ENCODE data around the gene TST. TPM values are rescaled to one million over a fixed set of nuclear protein-coding genes. Genes with fewer than 3 reads are reported as not detected.
"Not testable (repeated sequence)": the region's sequence is repeated elsewhere in the genome, so short reads cannot be mapped to it uniquely, and the experiment has no call there.

Gene TST
- total RNA-seq, 2 donors from 2014 or later: 507 to 576 TPM

GRCh38 chr22:36999463-36999862 lies 19.8 kb downstream of the TST start:
- ATAC-seq: no peak

DNA sequence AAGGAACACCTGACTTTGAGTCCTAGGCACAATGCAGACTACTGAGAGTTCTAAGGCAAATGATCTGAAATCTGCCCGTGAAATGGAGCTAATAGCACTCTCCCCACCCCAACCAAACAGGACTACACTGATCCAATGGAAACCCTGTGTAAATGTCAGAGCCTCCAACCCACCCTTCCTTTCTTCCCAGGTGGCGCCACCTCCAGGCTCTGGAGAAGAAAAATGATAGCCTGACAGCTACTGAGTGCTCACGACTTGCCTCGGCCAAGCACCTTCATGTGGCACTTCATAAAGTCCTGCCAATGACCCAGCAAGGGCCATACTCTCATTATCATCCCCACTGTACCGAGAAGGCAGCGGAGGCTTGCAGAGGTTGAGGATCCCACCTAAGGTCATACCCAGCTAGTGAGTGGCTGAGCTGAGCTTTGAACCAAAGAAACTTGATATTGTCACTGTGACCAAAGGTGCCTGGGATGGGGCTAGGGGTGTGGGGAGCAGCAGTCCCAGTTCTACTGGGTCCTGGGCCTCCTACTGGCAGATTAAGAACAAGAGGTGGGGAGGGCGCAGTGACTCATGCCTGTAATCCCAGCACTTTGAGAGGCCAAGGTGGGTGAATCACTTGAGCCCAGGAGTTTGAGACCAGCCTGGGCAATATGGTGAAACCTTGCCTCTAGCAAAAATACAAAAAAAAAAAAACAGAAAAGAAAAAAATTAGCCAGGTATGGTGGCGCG lies 20.5 kb downstream of the TST start:
- intact Hi-C loops (cut with DNase I, micrococcal nuclease): no loop called here
- ATAC-seq (peak; percentile 38), DNase-seq (peak in 1 of 2 donors; percentile 19)

More at GRCh38 chr22:36999463-36999862, 19.8 kb downstream of the TST start:
- peak in 1 of 2 donors; percentile 23 for DNase-seq
- intact Hi-C loops (cut with DNase I, micrococcal nuclease): no loop called here

- DNase-seq: no peak
- intact Hi-C loops (cut with DNase I, micrococcal nuclease): no loop called here
- ATAC-seq: peak; percentile 13
These were observed 21.5 kb downstream of the TST start for GRCh38 chr22:36997746-36998145.

DNA sequence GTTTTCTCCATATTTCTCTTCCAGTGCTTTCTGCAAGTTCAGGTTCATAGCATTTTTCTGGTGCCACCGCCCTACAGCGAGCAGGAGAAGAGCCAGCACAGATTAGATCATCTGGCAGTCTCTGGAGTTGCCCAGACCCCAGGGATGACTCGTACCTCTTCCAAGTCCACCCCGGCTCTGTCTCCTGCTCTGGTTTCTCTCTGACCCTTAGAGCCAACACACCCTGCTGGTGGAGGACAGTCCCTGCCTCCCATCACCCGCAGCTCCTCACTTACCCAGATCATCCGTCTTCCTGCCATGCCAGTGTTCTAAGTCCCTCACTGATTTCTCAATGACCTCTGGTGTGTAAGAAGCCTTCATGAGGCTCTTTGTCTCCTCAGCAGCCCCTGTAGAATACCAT lies 28.0 kb downstream of the TST start:
- ATAC-seq (no peak), DNase-seq (no peak)
- intact Hi-C loops (cut with DNase I, micrococcal nuclease): no loop called here

DNA sequence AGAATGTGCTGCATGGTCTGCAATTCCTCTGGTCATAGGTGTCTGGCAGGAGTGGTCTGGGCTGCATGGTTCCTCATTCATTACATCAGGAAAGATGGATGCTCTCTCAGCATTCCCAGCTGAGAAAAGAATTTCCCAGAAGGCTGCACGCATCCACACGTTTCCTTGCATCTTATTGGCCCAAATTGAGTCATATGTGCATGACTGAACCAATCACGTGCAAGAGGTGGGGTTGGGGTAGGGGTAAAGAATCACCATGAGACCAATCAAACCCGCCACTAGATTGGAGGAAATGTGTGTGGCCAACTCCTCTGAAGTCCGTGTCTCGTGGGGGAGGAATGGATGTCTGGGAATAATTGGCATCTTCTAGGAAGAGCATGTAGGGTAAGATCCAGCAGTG lies 28.8 kb downstream of the TST start:
- ATAC-seq (no peak), DNase-seq (no peak)
- intact Hi-C loops (cut with DNase I, micrococcal nuclease): no loop called here

GRCh38 chr22:36989012-36989411 lies 30.2 kb downstream of the TST start:
- ATAC-seq: peak; percentile 69
- intact Hi-C loops (cut with DNase I, micrococcal nuclease); DNase-seq: not testable (repeated sequence)

- ATAC-seq: no peak
- no peak for DNase-seq
- intact Hi-C loops (cut with DNase I, micrococcal nuclease): no loop called here
These were observed 31.0 kb downstream of the TST start for GRCh38 chr22:36988075-36988832.

GRCh38 chr22:36986242-36986821 lies 32.9 kb downstream of the TST start:
- DNase-seq (peak in 1 of 2 donors; percentile 35), ATAC-seq (peak; percentile 52)
- intact Hi-C loops (cut with DNase I, micrococcal nuclease): no loop called here

DNA sequence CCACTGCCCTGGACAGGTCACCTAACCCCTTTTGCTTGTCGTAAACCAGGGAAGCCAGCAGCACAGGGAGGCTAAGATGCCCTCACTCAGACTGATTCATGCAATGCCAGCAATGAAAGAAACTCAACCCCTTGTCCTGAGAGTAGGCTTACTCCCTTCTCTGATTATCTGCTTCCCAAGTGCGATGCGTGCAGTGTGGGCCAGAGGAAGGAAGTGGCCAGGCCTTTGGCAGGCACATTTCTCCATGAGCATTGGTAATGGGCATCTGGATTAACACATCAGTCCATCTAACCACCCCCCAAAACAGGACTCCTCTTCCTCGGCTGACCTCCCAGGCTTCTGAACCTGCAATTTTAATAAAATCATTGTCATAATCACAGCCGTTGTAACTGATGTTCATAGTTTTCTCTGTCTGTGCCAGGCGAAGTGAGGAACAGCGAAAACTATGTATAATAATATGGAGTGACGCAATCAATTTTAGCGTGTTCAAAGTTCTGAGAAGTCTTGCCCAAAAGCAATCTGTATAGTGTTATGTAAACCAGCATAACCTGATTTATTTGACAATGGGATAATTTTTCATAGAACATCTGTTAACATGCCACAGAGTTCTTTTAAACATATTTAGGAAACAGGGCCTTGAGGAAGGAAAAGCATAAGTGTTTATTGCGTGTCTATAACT lies 33.9 kb downstream of the TST start:
- ATAC-seq (no peak), DNase-seq (no peak)
- intact Hi-C loops (cut with DNase I, micrococcal nuclease): no loop called here

GRCh38 chr22:36982136-36982535 lies 37.1 kb downstream of the TST start:
- DNase-seq: no peak
- no peak for ATAC-seq
- intact Hi-C loops (cut with DNase I, micrococcal nuclease): no loop called here

DNA sequence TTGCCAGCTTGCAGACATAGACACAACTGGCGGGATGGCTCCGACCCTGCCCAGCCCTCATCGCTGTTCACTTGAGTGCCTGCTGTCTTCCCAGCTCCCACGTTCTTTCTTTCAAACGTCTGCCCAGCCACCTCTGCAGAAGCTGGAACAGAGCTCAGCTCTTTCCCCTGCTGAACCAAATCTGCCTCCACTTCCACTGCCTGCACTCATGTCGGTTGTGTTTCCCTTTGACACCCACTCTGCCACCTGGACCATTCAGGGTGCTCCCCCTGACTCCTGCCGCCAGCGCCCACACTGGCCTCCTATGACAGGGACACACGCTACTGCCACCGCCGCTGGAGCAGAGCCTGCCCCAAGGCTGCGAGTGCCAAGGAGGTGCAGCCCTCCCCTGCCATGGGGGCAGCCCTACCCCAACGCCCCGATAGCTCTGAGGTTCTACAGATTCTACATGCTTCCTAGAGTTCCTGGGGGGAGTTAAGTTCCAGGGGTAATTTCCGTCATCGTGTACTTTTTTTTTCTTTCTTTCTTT lies 37.9 kb downstream of the TST start:
- ATAC-seq: no peak
- no peak for DNase-seq
- intact Hi-C loops (cut with DNase I, micrococcal nuclease): no loop called here

GRCh38 chr22:36979016-36979910 lies 40.0 kb downstream of the TST start:
- ATAC-seq (no peak), DNase-seq (no peak)
- intact Hi-C loops (cut with DNase I, micrococcal nuclease): loop anchor here in 1 of 2 donors (5.0 kb wide), 2 partner anchors 122 to 197 kb away; no protein-coding TSS in a partner anchor

- ATAC-seq: peak; percentile 96
- DNase-seq: peak; percentile 90 to 93
- intact Hi-C loops (cut with DNase I, micrococcal nuclease): loop anchor here in 1 of 2 donors (5.0 kb wide), 2 partner anchors 121 to 196 kb away; no protein-coding TSS in a partner anchor
These were observed 41.1 kb downstream of the TST start for GRCh38 chr22:36977947-36978660.

GRCh38 chr22:36977401-36977861 lies 41.8 kb downstream of the TST start:
- DNase-seq (peak; percentile 79 to 90), ATAC-seq (peak; percentile 81)
- intact Hi-C loops (cut with DNase I, micrococcal nuclease): loop anchor here in 1 of 2 donors (5.0 kb wide), 2 partner anchors 120 to 195 kb away; no protein-coding TSS in a partner anchor

GRCh38 chr22:36976606-36977005 lies 42.6 kb downstream of the TST start:
- intact Hi-C loops (cut with DNase I, micrococcal nuclease): loop anchor here in 1 of 2 donors (5.0 kb wide), 2 partner anchors 119 to 194 kb away; no protein-coding TSS in a partner anchor
- ATAC-seq (no peak), DNase-seq (no peak)

DNA sequence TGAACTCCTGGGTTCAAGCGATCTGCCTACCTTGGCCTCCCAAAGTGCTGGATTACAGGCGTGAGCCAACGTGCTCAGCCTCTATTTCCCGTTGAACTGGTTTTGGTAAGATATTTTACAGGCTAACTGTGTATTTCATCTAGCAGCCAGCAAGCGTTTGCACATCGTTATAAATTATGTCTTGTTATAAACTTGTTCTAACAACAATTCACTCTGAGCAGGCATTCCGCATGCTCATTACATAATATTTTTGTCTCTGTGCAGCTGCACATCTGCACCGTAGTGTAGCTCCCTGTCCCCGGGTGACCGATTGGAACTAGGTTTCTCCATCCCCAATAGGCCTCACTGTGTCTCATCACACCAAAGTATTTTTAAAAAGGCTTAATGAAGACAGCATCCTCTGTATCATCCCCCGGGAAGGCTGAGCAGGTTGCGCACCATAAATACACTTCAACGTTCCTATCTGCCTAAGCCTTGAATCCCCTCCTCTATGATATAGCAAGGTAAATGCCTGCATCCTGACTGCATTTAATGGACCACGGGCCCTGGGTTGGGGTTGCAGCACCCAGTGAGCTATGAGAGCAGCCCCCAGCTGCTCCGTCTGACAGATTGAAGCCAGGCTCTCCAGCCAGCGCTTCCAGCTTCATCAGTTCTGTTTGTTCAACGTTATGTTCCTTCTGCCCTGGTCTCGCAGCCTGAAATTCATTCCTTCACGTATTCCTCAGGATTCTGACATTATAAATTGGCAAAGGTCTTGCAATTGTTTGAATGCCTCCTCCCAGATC lies 47.7 kb downstream of the TST start:
- intact Hi-C loops (cut with DNase I, micrococcal nuclease): no loop called here
- ATAC-seq (peak; percentile 41), DNase-seq (no peak)
